ENCODE data around the gene SH3BP5L. TPM values are rescaled to one million over a fixed set of nuclear protein-coding genes. Genes with fewer than 3 reads are reported as not detected.

The SH3BP5L gene
- total RNA-seq, 2 experiments from 2014 or later = 15.9 to 16.8 TPM

Other genes starting within 250 kb of the SH3BP5L start
- gene OR2T10, start 228.2 kb downstream of the SH3BP5L start, total RNA-seq = not detected
- gene OR2T11, start 190.8 kb downstream of the SH3BP5L start, total RNA-seq = not detected
- not detected for gene OR2T35, start 180.6 kb downstream of the SH3BP5L start, total RNA-seq
- gene OR2T27, start 170.4 kb downstream of the SH3BP5L start, total RNA-seq = not detected
- gene OR14I1, start 123.1 kb downstream of the SH3BP5L start, total RNA-seq = not detected
- gene LYPD8, start 70.2 kb downstream of the SH3BP5L start, total RNA-seq = not detected
- gene ZNF672, start 12.3 kb upstream of the SH3BP5L start, total RNA-seq = 10 to 100 TPM; 46.4 to 48.0 TPM
- 10 to 100 TPM; 59.1 to 62.2 TPM for gene ZNF692, start 33.2 kb upstream of the SH3BP5L start, total RNA-seq
- 1 to 10 TPM; 3.6 to 4.4 TPM for gene PGBD2, start 80.3 kb upstream of the SH3BP5L start, total RNA-seq